IPS-20b (cell line): ENCODE results near the gene RASA3.
A peak's percentile ranks its signal among the peaks of the same experiment; 100 is the strongest.
"Not testable (repeated sequence)": the region's sequence is repeated elsewhere in the genome, so short reads cannot be mapped to it uniquely, and the experiment has no call there.

ENCODE experiments used
- H3K27ac ChIP-seq: one replicate; pipeline ENCODE4 v1.5.1; 2013; ENCODE audit warnings: low read length
- H3K27me3 ChIP-seq: 2 replicates; pipeline ENCODE4 v1.6.1; 2013; ENCODE audit warnings: mild to moderate bottlenecking, low read length, inconsistent platforms; ENCODE audit not compliant: insufficient read depth
- H3K36me3 ChIP-seq: 2 replicates; pipeline ENCODE4 v1.6.1; 2013; ENCODE audit warnings: low read depth, mild to moderate bottlenecking, inconsistent platforms, low read length, moderate library complexity; ENCODE audit not compliant: insufficient read depth
- H3K4me1 ChIP-seq: 2 replicates; pipeline ENCODE4 v1.6.1; 2013; ENCODE audit warnings: mild to moderate bottlenecking, control low read depth, inconsistent platforms, low read length, moderate library complexity; ENCODE audit not compliant: insufficient read depth
- H3K4me3 ChIP-seq: 2 replicates; pipeline ENCODE4 v1.5.1; 2013; ENCODE audit warnings: mild to moderate bottlenecking, low read length, inconsistent platforms
- H3K9ac ChIP-seq: 2 replicates; pipeline ENCODE4 v1.6.1; 2013; ENCODE audit warnings: low read depth, mild to moderate bottlenecking, inconsistent platforms, low read length, moderate library complexity
- H3K9me3 ChIP-seq: 2 replicates; pipeline ENCODE4 v1.6.1; 2013; ENCODE audit warnings: mild to moderate bottlenecking, low read depth, low read length, inconsistent platforms; ENCODE audit not compliant: insufficient read depth

Gene RASA3

GRCh38 chr13:114112826-114113322 lies 19.5 kb downstream of the RASA3 start:
- Histone ChIP-seq H3K4me3 (no peak overlapping the region), H3K27me3 (no peaks in the 10 kb centered on the region), H3K36me3 (no peaks in the 10 kb centered on the region), H3K9me3 (no peaks in the 10 kb centered on the region), H3K4me1 (peaks cover 20% of the 10 kb centered on the region; the same call in 1 of the 2 replicates), H3K27ac (no peak overlapping the region), H3K9ac (no peak overlapping the region)

- Histone ChIP-seq H3K4me3 (peak overlapping the region; percentile 35; the same call in 1 of the 2 replicates), H3K4me1 (peaks cover 20% of the 10 kb centered on the region; the same call in 1 of the 2 replicates), H3K9me3 (no peaks in the 10 kb centered on the region), H3K36me3 (no peaks in the 10 kb centered on the region), H3K27ac (peak overlapping the region; percentile 22), H3K27me3 (no peaks in the 10 kb centered on the region), H3K9ac (peak overlapping the region; percentile 34)
These were observed 20.1 kb downstream of the RASA3 start for GRCh38 chr13:114112231-114112825.

- Histone ChIP-seq H3K36me3 (no peaks in the 10 kb centered on the region), H3K4me1 (peaks cover 20% of the 10 kb centered on the region; the same call in 1 of the 2 replicates), H3K27ac (no peak overlapping the region), H3K27me3 (no peaks in the 10 kb centered on the region), H3K9me3 (no peaks in the 10 kb centered on the region), H3K9ac (peak overlapping the region; percentile 34; the same call in 1 of the 2 replicates), H3K4me3 (no peak overlapping the region)
These were observed 20.8 kb downstream of the RASA3 start for GRCh38 chr13:114111577-114111976.

GRCh38 chr13:114110830-114111189 lies 21.6 kb downstream of the RASA3 start:
- H3K36me3 ChIP-seq, H3K27me3 ChIP-seq, H3K9me3 ChIP-seq, H3K4me3 ChIP-seq, H3K27ac ChIP-seq, H3K9ac ChIP-seq: not testable (repeated sequence)
- H3K4me1 ChIP-seq = peaks cover 20% of the 10 kb centered on the region; the same call in 1 of the 2 replicates

GRCh38 chr13:114110091-114110829 lies 22.2 kb downstream of the RASA3 start:
- Histone ChIP-seq H3K9ac (no peak overlapping the region), H3K4me1 (peaks cover 20% of the 10 kb centered on the region; the same call in 1 of the 2 replicates), H3K27me3 (no peaks in the 10 kb centered on the region), H3K36me3 (no peaks in the 10 kb centered on the region), H3K27ac (no peak overlapping the region), H3K9me3 (no peaks in the 10 kb centered on the region), H3K4me3 (no peak overlapping the region)

- Histone ChIP-seq H3K9ac (no peak overlapping the region), H3K27me3 (no peaks in the 10 kb centered on the region), H3K4me1 (peaks cover 20% of the 10 kb centered on the region; the same call in 1 of the 2 replicates), H3K9me3 (no peaks in the 10 kb centered on the region), H3K27ac (no peak overlapping the region), H3K36me3 (no peaks in the 10 kb centered on the region), H3K4me3 (no peak overlapping the region)
These were observed 22.8 kb downstream of the RASA3 start for GRCh38 chr13:114109641-114110041.

- no peak overlapping the region for H3K4me3 ChIP-seq
- peaks cover 20% of the 10 kb centered on the region; the same call in 1 of the 2 replicates for H3K4me1 ChIP-seq
- H3K27me3 ChIP-seq = no peaks in the 10 kb centered on the region
- H3K9ac ChIP-seq = no peak overlapping the region
- no peaks in the 10 kb centered on the region for H3K9me3 ChIP-seq
- no peaks in the 10 kb centered on the region for H3K36me3 ChIP-seq
- H3K27ac ChIP-seq = no peak overlapping the region
These were observed 23.5 kb downstream of the RASA3 start for GRCh38 chr13:114108894-114109293.

- Histone ChIP-seq H3K9me3 (no peaks in the 10 kb centered on the region), H3K9ac (no peak overlapping the region), H3K4me3 (no peak overlapping the region), H3K27me3 (no peaks in the 10 kb centered on the region), H3K36me3 (no peaks in the 10 kb centered on the region), H3K27ac (no peak overlapping the region), H3K4me1 (peaks cover 20% of the 10 kb centered on the region; the same call in 1 of the 2 replicates)
These were observed 24.2 kb downstream of the RASA3 start for GRCh38 chr13:114108141-114108761.

- Histone ChIP-seq H3K27me3 (no peaks in the 10 kb centered on the region), H3K9me3 (no peaks in the 10 kb centered on the region), H3K9ac (no peak overlapping the region), H3K4me1 (peaks cover 15% of the 10 kb centered on the region; the same call in 1 of the 2 replicates), H3K27ac (no peak overlapping the region), H3K4me3 (no peak overlapping the region), H3K36me3 (no peaks in the 10 kb centered on the region)
These were observed 24.7 kb downstream of the RASA3 start for GRCh38 chr13:114107686-114108081.

- Histone ChIP-seq H3K9me3 (no peaks in the 10 kb centered on the region), H3K36me3 (no peaks in the 10 kb centered on the region), H3K27ac (no peak overlapping the region), H3K4me3 (no peak overlapping the region), H3K4me1 (peaks cover 9% of the 10 kb centered on the region; the same call in 1 of the 2 replicates), H3K9ac (no peak overlapping the region), H3K27me3 (no peaks in the 10 kb centered on the region)
These were observed 25.3 kb downstream of the RASA3 start for GRCh38 chr13:114106991-114107685.

- no peaks in the 10 kb centered on the region for H3K36me3 ChIP-seq
These were observed 25.9 kb downstream of the RASA3 start for GRCh38 chr13:114106526-114106925.

More at GRCh38 chr13:114106526-114106925, 25.9 kb downstream of the RASA3 start:
- no peaks in the 10 kb centered on the region for H3K9me3 ChIP-seq
- H3K27me3 ChIP-seq = no peaks in the 10 kb centered on the region
- H3K27ac ChIP-seq = no peak overlapping the region
- peaks cover 3% of the 10 kb centered on the region; the same call in 1 of the 2 replicates for H3K4me1 ChIP-seq
- H3K9ac ChIP-seq = no peak overlapping the region
- no peak overlapping the region for H3K4me3 ChIP-seq
